IMR-90 (cell line): ENCODE measurements around the gene FNDC10. TPM values are rescaled to one million over a fixed set of nuclear protein-coding genes. Genes with fewer than 3 reads are reported as not detected.

Experiments
- ATAC-seq: fragments of 200-7000 bp; cut with Tn5 transposase; 2 replicates; pipeline ENCODE4 v1.9.1; 2020; ENCODE audit warnings: low read depth, mild to moderate bottlenecking, moderate library complexity
- BruUV-seq: library from RNA; stranded (reverse); fragments of 400-500 nt; replicated peaks from 2 replicates; lab custom pipeline; 2021; lab: Mats Ljungman, UMichigan
- CTCF ChIA-PET: fragments of 300-600 bp; formaldehyde crosslinking; extraction: SDS; loops from one replicate; lab custom pipeline; 2021; ENCODE audit warnings: antibody characterized with exemption; lab: Yijun Ruan, JAX
- POLR2A ChIA-PET: fragments of 300-600 bp; sonication (Branson Sonifier 250); formaldehyde crosslinking; loops from one replicate; lab custom pipeline; 2022; ENCODE audit warnings: antibody characterized with exemption; ENCODE audit not compliant: unreplicated experiment; lab: Charles Lee
- DNase-seq: peaks from one replicate; pipeline ENCODE4 v3.0.0; 2013
- H2AFZ ChIP-seq: replicated peaks from 2 replicates; pipeline ENCODE3; 2013; ENCODE audit warnings: low read length, mild to moderate bottlenecking; ENCODE audit not compliant: poor library complexity
- H2AK5ac ChIP-seq: 2 replicates; pipeline ENCODE4 v1.6.1; 2013; ENCODE audit warnings: low read depth, low read length, inconsistent platforms
- H2AK9ac ChIP-seq: replicated peaks from 2 replicates; pipeline ENCODE3; 2013; ENCODE audit warnings: mild to moderate bottlenecking, low read depth, low read length, moderate library complexity; ENCODE audit not compliant: poor library complexity
- H2BK120ac ChIP-seq: 2 replicates; pipeline ENCODE4 v1.6.1; 2013; ENCODE audit warnings: low read depth, low read length, inconsistent platforms
- H2BK15ac ChIP-seq: 3 replicates; pipeline ENCODE4 v1.6.1; 2013; ENCODE audit warnings: low read depth, low read length, inconsistent platforms
- H2BK20ac ChIP-seq: 2 replicates; pipeline ENCODE4 v1.6.1; 2013; ENCODE audit warnings: low read depth, mild to moderate bottlenecking, inconsistent platforms, low read length, moderate library complexity
- H2BK5ac ChIP-seq: 2 replicates; pipeline ENCODE4 v1.6.1; 2013; ENCODE audit warnings: mild to moderate bottlenecking, low read depth, low read length, inconsistent platforms; ENCODE audit not compliant: poor library complexity, severe bottlenecking
- H3K14ac ChIP-seq: replicated peaks from 2 replicates; pipeline ENCODE4 v1.6.1; 2013; ENCODE audit warnings: low read depth, low read length, inconsistent platforms
- H3K18ac ChIP-seq: 2 replicates; pipeline ENCODE4 v1.6.1; 2013; ENCODE audit warnings: low read depth, low read length, control low read depth
- H3K23ac ChIP-seq: 2 replicates; pipeline ENCODE4 v1.6.1; 2013; ENCODE audit warnings: low read depth, low read length, inconsistent platforms
- H3K27ac ChIP-seq: 2 replicates; pipeline ENCODE4 v1.5.1; 2013; ENCODE audit warnings: mild to moderate bottlenecking, control low read depth, low read length; ENCODE audit not compliant: insufficient read depth
- H3K27me3 ChIP-seq: 2 replicates; pipeline ENCODE4 v1.6.1; 2013; ENCODE audit warnings: low read length; ENCODE audit not compliant: control insufficient read depth, insufficient read depth
- H3K36me3 ChIP-seq: 2 replicates; pipeline ENCODE4 v1.6.1; 2013; ENCODE audit warnings: low read length, mixed read lengths; ENCODE audit not compliant: control insufficient read depth, insufficient read depth
- H3K4ac ChIP-seq: 2 replicates; pipeline ENCODE4 v1.6.1; 2013; ENCODE audit warnings: low read depth, low read length, inconsistent platforms
- H3K4me1 ChIP-seq: 2 replicates; pipeline ENCODE4 v1.6.1; 2013; ENCODE audit warnings: low read length, mixed read lengths; ENCODE audit not compliant: control insufficient read depth, insufficient read depth
- H3K4me2 ChIP-seq: 2 replicates; pipeline ENCODE4 v1.6.1; 2013; ENCODE audit warnings: low read depth, mild to moderate bottlenecking, control low read depth, low read length, moderate library complexity
- H3K4me3 ChIP-seq: 2 replicates; pipeline ENCODE4 v1.5.1; 2013; ENCODE audit warnings: low read depth, mild to moderate bottlenecking, control low read depth, low read length, moderate library complexity; ENCODE audit not compliant: insufficient read depth
- H3K56ac ChIP-seq: 2 replicates; pipeline ENCODE4 v1.6.1; 2013; ENCODE audit warnings: low read length, inconsistent platforms; ENCODE audit not compliant: insufficient read depth; ENCODE audit errors: extremely low read depth
- H3K79me1 ChIP-seq, 2 experiments: 2 replicates each; pipeline ENCODE4 v1.6.1; 2013; ENCODE audit warnings: low read length in 2 of 2, inconsistent platforms in 1 of 2, low read depth in 1 of 2
- H3K9ac ChIP-seq: 2 replicates; pipeline ENCODE4 v1.6.1; 2013; ENCODE audit warnings: low read depth, low read length, control low read depth
- H3K9me1 ChIP-seq: 2 replicates; pipeline ENCODE4 v1.6.1; 2013; ENCODE audit warnings: low read length, inconsistent platforms; ENCODE audit not compliant: insufficient read depth
- H3K9me3 ChIP-seq: 2 replicates; pipeline ENCODE4 v1.6.1; 2013; ENCODE audit warnings: low read length; ENCODE audit not compliant: control insufficient read depth, insufficient read depth
- H4K20me1 ChIP-seq: 2 replicates; pipeline ENCODE4 v1.6.1; 2013; ENCODE audit warnings: low read length, inconsistent platforms; ENCODE audit not compliant: insufficient read depth
- H4K5ac ChIP-seq: 2 replicates; pipeline ENCODE4 v1.6.1; 2013; ENCODE audit warnings: mild to moderate bottlenecking, low read depth, low read length, control low read depth
- H4K8ac ChIP-seq, 2 experiments: 2 replicates each; pipeline ENCODE4 v1.6.1; 2013; ENCODE audit warnings: low read depth in 2 of 2, low read length in 2 of 2, control low read depth in 1 of 2, inconsistent platforms in 1 of 2
- H4K91ac ChIP-seq: 2 replicates; pipeline ENCODE4 v1.6.1; 2013; ENCODE audit warnings: low read depth, low read length, inconsistent platforms; ENCODE audit not compliant: insufficient read depth
- FOS ChIP-seq: fragments of 150-350 bp; IDR thresholded peaks from 2 replicates; pipeline ENCODE4 v1.6.1; 2016; ENCODE audit warnings: low read depth, low read length
- MAZ ChIP-seq: IDR thresholded peaks from 2 replicates; pipeline ENCODE4 v1.6.1; 2012; ENCODE audit warnings: low read depth, mild to moderate bottlenecking, low read length, improper control_type of control experiment, moderate library complexity, borderline replicate concordance
- MXI1 ChIP-seq: IDR thresholded peaks from 2 replicates; pipeline ENCODE4 v1.6.1; 2012; ENCODE audit warnings: low read depth, mild to moderate bottlenecking, low read length, moderate library complexity, borderline replicate concordance
- NFE2L2 ChIP-seq: fragments of 150-350 bp; IDR thresholded peaks from 2 replicates; pipeline ENCODE4 v1.6.1; 2016; ENCODE audit warnings: low read depth, mild to moderate bottlenecking, low read length
- POLR2A ChIP-seq: IDR thresholded peaks from 2 replicates; pipeline ENCODE4 v1.6.1; 2012; ENCODE audit warnings: mild to moderate bottlenecking, low read depth, low read length
- USF2 ChIP-seq: fragments of 150-350 bp; IDR thresholded peaks from 2 replicates; pipeline ENCODE4 v1.6.1; 2017; ENCODE audit warnings: mild to moderate bottlenecking, antibody characterized with exemption, low read length, low read depth
- WGBS, 2 experiments: methylation state at CpG; one replicate each; pipeline versions ENCODE4 v1.1.5 to v1.1.7; 2013; ENCODE audit warnings: missing lambda C conversion rate in 2 of 2; ENCODE audit not compliant: insufficient read length in 1 of 2; ENCODE audit errors: extremely low coverage in 2 of 2; 5-methylcytosine and 5-hydroxymethylcytosine counted together
- dilution Hi-C: fragments of 300-500 bp; cut with HindIII; formaldehyde crosslinking; loops from one replicate; pipeline ENCODE4 v1.14.3; 2018; ENCODE audit warnings: low sequenced_read_pairs; ENCODE audit not compliant: unreplicated experiment
- in situ Hi-C: fragments of 300-500 bp; cut with MboI; formaldehyde crosslinking; loops from 3 replicates; pipeline ENCODE4 v1.14.3; 2019; ENCODE audit warnings: low sequenced_read_pairs, inconsistent platforms, mixed read lengths
- intact Hi-C: fragments of 100-400 bp; cut with micrococcal nuclease; formaldehyde crosslinking; loops from 2 replicates; pipeline ENCODE4 v1.10.0; 2022
- polyA plus RNA-seq, 3 experiments: library from polyadenylated mRNA; depleted of rRNA; stranded (reverse); fragments of >200 nt; gene quantifications; 2 replicates each; pipeline ENCODE4 v1.2.3, GENCODE V29; 2012; ENCODE audit warnings: low replicate concordance in 1 of 3
- total RNA-seq: library from RNA; depleted of rRNA; stranded (reverse); fragments of >200 nt; gene quantifications from 2 replicates; pipeline ENCODE4 v1.2.3, GENCODE V29; 2012

Gene FNDC10
- total and polyA plus RNA-seq, 2 of the 4 experiments (the other 2 are of a cell fraction) = 0.36 to 5.8 TPM

GRCh38 chr1:1628754-1629429 lies 29.0 kb upstream of the FNDC10 start:
- H3K23ac ChIP-seq = no peak overlapping the region
- no peak overlapping the region for H4K8ac ChIP-seq
- peak overlapping the region; percentile 32 for H2AFZ ChIP-seq
- H3K56ac ChIP-seq = no peak overlapping the region
- ATAC-seq (no peak), DNase-seq (no peak)
- no peaks in the 10 kb centered on the region for H3K27me3 ChIP-seq
- ChIA-PET CTCF (no interaction called here), POLR2A (no interaction called here)
- no peak overlapping the region for H3K27ac ChIP-seq
- TF ChIP-seq FOS = no peak
- no peak for TF ChIP-seq MAZ
- no peak for TF ChIP-seq NFE2L2
- no peak for TF ChIP-seq POLR2A
- TF ChIP-seq USF2 = no peak
- no peak for TF ChIP-seq MXI1
- H3K14ac ChIP-seq = no peak overlapping the region
- no peak overlapping the region for H4K5ac ChIP-seq
- no peak overlapping the region for H2AK9ac ChIP-seq
- H4K91ac ChIP-seq = no peak overlapping the region
- no peaks in the 10 kb centered on the region for H3K9me3 ChIP-seq
- H3K4me1 ChIP-seq = no peaks in the 10 kb centered on the region; the same call in 1 of the 2 replicates
- H2BK15ac ChIP-seq = no peak overlapping the region
- H3K9ac ChIP-seq = no peak overlapping the region
- no peak overlapping the region for H2BK120ac ChIP-seq
- BruUV-seq = no TSS peak
- H3K4ac ChIP-seq = no peak overlapping the region
- intact Hi-C loops = no loop called here
- no peak overlapping the region for H3K4me3 ChIP-seq
- no peaks in the 10 kb centered on the region for H3K9me1 ChIP-seq
- in situ Hi-C loops = no loop called here
- WGBS, 2 experiments = 73% methylated on average over 39 of the region's 53 CpGs; no CpG with 5 or more reads in 1 of the 2 experiments
- no peak overlapping the region for H2BK20ac ChIP-seq
- peaks cover 8% of the 10 kb centered on the region for H4K20me1 ChIP-seq
- no peak overlapping the region for H2BK5ac ChIP-seq
- H3K4me2 ChIP-seq = no peak overlapping the region
- no peak overlapping the region for H3K18ac ChIP-seq
- H3K36me3 ChIP-seq = peaks cover 29% of the 10 kb centered on the region
- no peak overlapping the region for H2AK5ac ChIP-seq
- dilution Hi-C loops = no loop called here
- no peaks in the 10 kb centered on the region for H3K79me1 ChIP-seq
